GM12873 (cell line): ENCODE data around the gene C1R.

ENCODE experiments used
- TF ChIP-seq, protein P1 (sequence below): IDR thresholded peaks from 2 replicates; pipeline ENCODE4 v1.5.1; 2012; ENCODE audit warnings: low read depth, mild to moderate bottlenecking, moderate library complexity, low read length, control low read depth; ENCODE audit not compliant: insufficient read depth; ENCODE audit errors: missing control alignments

The C1R gene

DNA sequence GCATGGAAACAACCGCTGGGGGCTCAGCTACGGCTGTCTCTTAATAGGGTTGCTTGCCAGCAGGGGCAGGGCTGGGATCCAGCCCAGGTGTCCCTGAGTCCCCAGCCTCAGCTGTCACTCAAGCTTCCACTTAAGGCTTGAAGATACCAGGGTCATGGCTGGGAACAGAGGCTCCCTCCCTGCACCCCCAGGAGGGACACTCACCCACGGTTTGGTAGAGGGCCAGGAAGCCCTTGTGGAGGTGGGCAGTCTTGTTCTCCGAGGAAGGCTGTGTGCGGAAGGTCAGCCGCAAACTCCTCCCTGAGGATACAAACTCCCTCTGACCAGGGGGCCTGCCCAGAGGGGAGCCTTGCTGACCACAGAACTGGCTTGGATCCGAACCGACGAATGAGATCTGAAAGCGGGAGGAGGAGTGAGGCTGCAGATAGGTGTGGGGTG is 9.5 kb upstream of the C1R start:
- TF ChIP-seq, protein P1, sequence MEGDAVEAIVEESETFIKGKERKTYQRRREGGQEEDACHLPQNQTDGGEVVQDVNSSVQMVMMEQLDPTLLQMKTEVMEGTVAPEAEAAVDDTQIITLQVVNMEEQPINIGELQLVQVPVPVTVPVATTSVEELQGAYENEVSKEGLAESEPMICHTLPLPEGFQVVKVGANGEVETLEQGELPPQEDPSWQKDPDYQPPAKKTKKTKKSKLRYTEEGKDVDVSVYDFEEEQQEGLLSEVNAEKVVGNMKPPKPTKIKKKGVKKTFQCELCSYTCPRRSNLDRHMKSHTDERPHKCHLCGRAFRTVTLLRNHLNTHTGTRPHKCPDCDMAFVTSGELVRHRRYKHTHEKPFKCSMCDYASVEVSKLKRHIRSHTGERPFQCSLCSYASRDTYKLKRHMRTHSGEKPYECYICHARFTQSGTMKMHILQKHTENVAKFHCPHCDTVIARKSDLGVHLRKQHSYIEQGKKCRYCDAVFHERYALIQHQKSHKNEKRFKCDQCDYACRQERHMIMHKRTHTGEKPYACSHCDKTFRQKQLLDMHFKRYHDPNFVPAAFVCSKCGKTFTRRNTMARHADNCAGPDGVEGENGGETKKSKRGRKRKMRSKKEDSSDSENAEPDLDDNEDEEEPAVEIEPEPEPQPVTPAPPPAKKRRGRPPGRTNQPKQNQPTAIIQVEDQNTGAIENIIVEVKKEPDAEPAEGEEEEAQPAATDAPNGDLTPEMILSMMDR, result no peak

- TF ChIP-seq, protein P1, result no peak
Measured at GRCh38 chr12:7101047-7101693, 8.9 kb upstream of the C1R start.

- TF ChIP-seq, protein P1, result no peak
Measured at GRCh38 chr12:7100239-7100638, 8.0 kb upstream of the C1R start.

DNA sequence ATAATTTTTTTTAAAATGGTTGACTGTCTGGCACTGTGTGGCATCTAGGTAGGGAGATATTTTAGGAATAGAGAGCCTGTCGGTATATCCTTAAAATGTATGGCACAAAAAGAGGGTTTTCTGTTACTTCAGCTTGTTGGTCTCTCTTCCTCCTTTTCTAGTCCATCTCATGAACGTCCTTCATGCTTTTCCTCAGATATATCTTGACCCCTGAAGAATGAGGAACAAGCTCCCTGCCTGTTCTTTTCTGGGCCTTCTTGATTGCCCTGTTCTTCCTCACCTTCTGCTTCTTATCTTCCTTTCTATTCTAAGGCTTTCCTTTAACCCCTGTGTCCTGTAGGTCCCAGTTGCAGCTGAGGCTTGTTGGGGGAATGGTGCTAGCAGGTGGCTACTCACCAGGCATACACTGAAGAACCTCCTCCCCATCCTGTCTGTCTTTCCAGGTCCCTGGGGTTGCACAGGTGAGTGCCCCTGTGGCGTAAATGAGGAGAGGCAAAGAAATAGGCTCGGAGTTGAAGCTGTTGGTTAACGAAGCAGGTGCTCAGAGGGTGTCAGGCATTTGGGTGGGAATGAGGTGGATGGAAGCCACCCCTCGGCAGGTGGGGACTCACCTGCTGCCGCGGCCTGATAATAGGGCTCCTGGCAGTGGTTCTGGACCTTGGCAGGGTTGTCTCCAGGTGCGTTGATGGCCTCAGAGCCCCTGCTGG is 7.2 kb upstream of the C1R start:
- TF ChIP-seq, protein P1, result no peak

DNA sequence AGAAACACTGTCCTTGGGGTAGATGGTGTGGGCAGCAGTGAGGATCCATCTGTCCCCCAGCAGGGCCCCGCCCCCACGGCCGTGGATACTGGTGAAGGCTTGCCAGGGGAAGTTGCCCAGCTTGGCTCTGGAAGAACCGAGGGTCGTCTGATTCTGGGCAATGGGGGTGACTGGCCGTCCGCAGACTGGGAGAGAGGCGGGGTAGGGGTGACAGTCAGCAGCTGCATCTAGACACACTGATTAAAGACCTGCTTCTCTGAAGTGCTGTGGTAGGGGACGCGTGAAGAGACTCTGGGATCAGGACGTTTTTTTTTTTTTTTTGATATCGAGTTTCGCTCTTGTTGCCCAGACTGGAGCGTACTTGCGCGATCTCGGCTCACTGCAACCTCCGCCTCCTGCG is 4.7 kb upstream of the C1R start:
- TF ChIP-seq, protein P1, result no peak

- TF ChIP-seq, protein P1, result no peak
Measured at GRCh38 chr12:7096006-7096932, 4.0 kb upstream of the C1R start.

DNA sequence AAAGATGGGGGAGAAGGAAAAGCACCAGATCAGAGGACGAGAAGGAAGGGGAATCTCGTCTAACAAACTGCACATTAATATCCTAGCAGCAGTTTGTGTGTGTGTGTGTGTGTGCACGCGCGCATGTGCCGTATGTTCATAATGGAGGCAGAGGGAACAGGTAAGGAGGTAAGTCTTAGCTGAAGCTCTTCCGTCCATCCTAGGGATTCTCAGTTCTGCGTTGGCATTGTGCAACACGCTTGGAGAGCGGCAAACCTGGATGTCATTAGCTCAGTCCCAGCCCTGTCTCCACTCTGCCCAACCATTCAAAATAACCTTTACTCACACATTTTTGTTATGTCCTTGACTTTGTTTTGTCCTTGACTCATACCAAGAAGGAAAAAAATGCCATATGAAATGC is 1.6 kb upstream of the C1R start:
- TF ChIP-seq, protein P1, result no peak
